MCF 10A (cell line): ENCODE results near the gene PARD3. TPM values are rescaled to one million over a fixed set of nuclear protein-coding genes. Genes with fewer than 3 reads are reported as not detected.

Source experiments
- BruUV-seq: library from RNA; stranded (reverse); fragments of 400-500 nt; replicated peaks from 2 replicates; lab custom pipeline; 2021; lab: Mats Ljungman, UMichigan
- CTCF ChIA-PET: fragments of 300-600 bp; sonication (Branson Sonifier 250); formaldehyde crosslinking; extraction: SDS; loops from one replicate; lab custom pipeline; 2021; ENCODE audit warnings: antibody characterized with exemption, inconsistent platforms; lab: Yijun Ruan, JAX
- POLR2A ChIA-PET: fragments of 300-600, 350-650 bp; sonication (Branson Sonifier 250); formaldehyde crosslinking; extraction: SDS; loops from one replicate; lab custom pipeline; 2020; ENCODE audit warnings: antibody characterized with exemption, inconsistent platforms; lab: Yijun Ruan, JAX
- DNase-seq: peaks from one replicate; pipeline ENCODE4 v3.0.0-alpha.2; 2018; ENCODE audit not compliant: unreplicated experiment
- H3K27ac Mint-ChIP-seq: one replicate; pipeline ENCODE4 v1.8.0; 2022; ENCODE audit warnings: mild to moderate bottlenecking, low read depth, mixed read lengths; ENCODE audit not compliant: unreplicated experiment
- H3K27me3 Mint-ChIP-seq: one replicate; pipeline ENCODE4 v1.8.0; 2022; ENCODE audit warnings: mixed read lengths; ENCODE audit not compliant: insufficient read depth, unreplicated experiment
- H3K36me3 Mint-ChIP-seq: one replicate; pipeline ENCODE4 v1.8.0; 2022; ENCODE audit warnings: mild to moderate bottlenecking, moderate library complexity, mixed read lengths; ENCODE audit not compliant: insufficient read depth, unreplicated experiment
- H3K4me1 Mint-ChIP-seq: one replicate; pipeline ENCODE4 v1.8.0; 2022; ENCODE audit warnings: mixed read lengths; ENCODE audit not compliant: insufficient read depth, unreplicated experiment
- H3K4me3 Mint-ChIP-seq: one replicate; pipeline ENCODE4 v1.8.0; 2022; ENCODE audit warnings: mild to moderate bottlenecking, moderate library complexity, mixed read lengths; ENCODE audit not compliant: unreplicated experiment
- H3K9me3 Mint-ChIP-seq: one replicate; pipeline ENCODE4 v1.8.0; 2022; ENCODE audit warnings: mixed read lengths; ENCODE audit not compliant: unreplicated experiment
- CTCF ChIP-seq: fragments of 200-600 bp; IDR thresholded peaks from one replicate; pipeline ENCODE4 v1.8.0; 2022; ENCODE audit warnings: antibody characterized with exemption, mild to moderate bottlenecking; ENCODE audit not compliant: unreplicated experiment
- intact Hi-C: fragments of 100-400 bp; cut with micrococcal nuclease; formaldehyde crosslinking; loops from 2 replicates; pipeline ENCODE4 v1.14.1; 2022
- total RNA-seq: library from RNA; stranded (reverse); gene quantifications from 2 replicates; pipeline ENCODE4 v1.2.3, GENCODE V29; 2022

Gene PARD3
- total RNA-seq, 1 experiment from 2014 or later, result 70.0 TPM

GRCh38 chr10:34769899-34770298 lies 45.2 kb downstream of the PARD3 start:
- H3K27me3 Mint-ChIP-seq, result no peaks in the 10 kb centered on the region
- no peaks in the 10 kb centered on the region for H3K36me3 Mint-ChIP-seq
- DNase-seq, result no peak
- H3K4me3 Mint-ChIP-seq, result no peak overlapping the region
- TF ChIP-seq CTCF, result no peak
- intact Hi-C loops, result no loop called here
- peaks cover 72% of the 10 kb centered on the region for H3K4me1 Mint-ChIP-seq
- BruUV-seq, result no TSS peak
- H3K9me3 Mint-ChIP-seq, result no peaks in the 10 kb centered on the region
- H3K27ac Mint-ChIP-seq, result peak overlapping the region; percentile 92
- ChIA-PET CTCF (no interaction called here), POLR2A (interaction anchor here (1.2 to 2.1 kb wide), 2 partner anchors 45 to 186 kb away, joined by 3 to 13 read pairs; no protein-coding TSS in a partner anchor)

DNA sequence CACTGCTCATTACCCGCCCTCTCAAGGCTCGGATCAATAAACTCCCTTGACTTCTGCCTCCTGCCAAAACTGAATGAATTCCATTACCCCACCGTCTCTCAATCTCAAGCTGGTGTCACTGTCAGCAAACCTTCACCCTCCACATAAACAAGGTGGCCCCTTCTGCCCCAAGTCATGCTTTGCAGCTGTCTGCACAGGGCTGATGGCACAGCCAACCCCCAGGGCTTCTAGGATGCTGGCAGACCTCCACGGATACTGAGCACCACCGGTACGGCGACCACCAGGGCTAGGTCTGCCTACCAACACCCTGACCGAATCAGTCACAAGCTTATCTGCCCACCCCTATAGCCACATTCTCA lies 46.1 kb downstream of the PARD3 start:
- Mint-ChIP-seq H3K4me1 (peaks cover 63% of the 10 kb centered on the region), H3K27me3 (no peaks in the 10 kb centered on the region), H3K9me3 (no peaks in the 10 kb centered on the region), H3K36me3 (peaks cover 5% of the 10 kb centered on the region), H3K27ac (peak overlapping the region; percentile 92), H3K4me3 (peak overlapping the region; percentile 67)
- POLR2A ChIA-PET, result interaction anchor here (0.7 to 2.1 kb wide), 5 partner anchors 29 to 187 kb away, joined by 3 to 13 read pairs (median 4); partner anchors contain the start of gene PARD3
- BruUV-seq, result no TSS peak
- DNase-seq, result no peak
- TF ChIP-seq CTCF, result no peak
- CTCF ChIA-PET, result interaction anchor here (0.7 to 0.9 kb wide), 2 partner anchors 48 to 1805 kb away, joined by 4 to 6 read pairs; no protein-coding TSS in a partner anchor
- intact Hi-C loops, result no loop called here

DNA sequence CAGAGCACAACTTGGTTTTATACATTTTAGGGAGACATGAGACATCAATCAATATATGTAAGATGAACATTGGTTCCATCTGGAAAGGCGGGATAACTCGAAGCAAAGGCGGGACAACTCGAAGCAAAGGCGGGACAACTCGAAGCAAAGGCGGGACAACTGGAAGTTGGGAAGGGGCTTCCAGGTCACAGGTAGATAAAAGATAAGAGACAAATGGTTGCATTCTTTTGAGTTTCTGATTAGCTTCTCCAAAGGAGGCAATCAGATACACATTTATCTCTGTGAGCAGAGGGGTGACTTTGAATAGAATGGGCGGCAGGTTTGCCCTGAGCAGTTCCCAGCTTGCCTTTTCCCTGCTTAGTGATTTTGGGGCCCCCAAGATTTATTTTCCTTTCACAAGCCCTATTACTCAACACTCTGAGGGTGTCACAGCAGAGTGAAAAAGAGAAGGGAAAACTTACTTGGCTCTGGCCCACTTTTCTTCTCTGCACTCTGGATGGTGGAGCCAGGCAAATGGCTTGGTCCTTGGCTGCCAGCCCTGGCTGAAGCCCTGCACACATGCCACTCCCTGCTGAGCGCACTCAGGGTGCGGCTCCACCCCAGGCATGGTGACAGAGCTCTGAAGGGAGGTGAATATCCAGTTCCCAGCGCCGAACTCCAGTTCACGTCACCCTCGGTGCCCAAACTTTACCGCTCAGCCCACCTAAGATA lies 46.7 kb downstream of the PARD3 start:
- no TSS peak for BruUV-seq
- ChIA-PET CTCF (interaction anchor here (0.6 to 0.9 kb wide), 3 partner anchors 39 to 278 kb away, joined by 3 to 4 read pairs (median 3); no protein-coding TSS in a partner anchor), POLR2A (interaction anchor here (0.7 to 2.1 kb wide), 6 partner anchors 29 to 220 kb away, joined by 3 to 13 read pairs (median 4); partner anchors contain the start of gene PARD3)
- peak overlapping the region; percentile 92 for H3K27ac Mint-ChIP-seq
- no peaks in the 10 kb centered on the region for H3K27me3 Mint-ChIP-seq
- H3K4me3 Mint-ChIP-seq, result peak overlapping the region; percentile 67
- no peaks in the 10 kb centered on the region for H3K9me3 Mint-ChIP-seq
- intact Hi-C loops, result no loop called here
- peaks cover 5% of the 10 kb centered on the region for H3K36me3 Mint-ChIP-seq
- peaks cover 60% of the 10 kb centered on the region for H3K4me1 Mint-ChIP-seq
- TF ChIP-seq CTCF, result no peak
- peak; percentile 95 for DNase-seq

GRCh38 chr10:34766811-34767494 lies 48.1 kb downstream of the PARD3 start:
- Mint-ChIP-seq H3K36me3 (peaks cover 5% of the 10 kb centered on the region), H3K4me1 (peaks cover 68% of the 10 kb centered on the region), H3K27me3 (no peaks in the 10 kb centered on the region), H3K4me3 (no peak overlapping the region), H3K9me3 (no peaks in the 10 kb centered on the region), H3K27ac (peak overlapping the region; percentile 59)
- DNase-seq, result no peak
- POLR2A ChIA-PET, result interaction anchor here (0.6 to 1.4 kb wide), 3 partner anchors 13 to 26 kb away, joined by 3 to 4 read pairs (median 3); no protein-coding TSS in a partner anchor
- no TSS peak for BruUV-seq
- CTCF ChIA-PET, result interaction anchor here (0.9 kb wide), 2 partner anchors 44 to 112 kb away, joined by 3 read pairs; no protein-coding TSS in a partner anchor
- TF ChIP-seq CTCF, result no peak
- intact Hi-C loops, result no loop called here
